GM21619 (cell line): ENCODE data around the gene AK2.
A peak's percentile ranks its signal among the peaks of the same experiment; 100 is the strongest.
"Not testable (repeated sequence)": the region's sequence is repeated elsewhere in the genome, so short reads cannot be mapped to it uniquely, and the experiment has no call there.

Experiments
- ATAC-seq: cut with Tn5 transposase; IDR thresholded peaks from one replicate; pipeline ENCODE4 v1.9.1; 2021; ENCODE audit not compliant: unreplicated experiment

AK2 gene

GRCh38 chr1:32977546-32978087 is 59.1 kb downstream of the AK2 start:
- ATAC-seq = no peak

- not testable (repeated sequence) for ATAC-seq
Measured at GRCh38 chr1:32975055-32975454, 61.6 kb downstream of the AK2 start.

GRCh38 chr1:32973458-32973857 is 63.2 kb downstream of the AK2 start:
- ATAC-seq = not testable (repeated sequence)

- ATAC-seq = no peak
Measured at GRCh38 chr1:32972814-32973428, 63.8 kb downstream of the AK2 start.

- ATAC-seq = no peak
Measured at GRCh38 chr1:32971576-32971975, 65.1 kb downstream of the AK2 start.

GRCh38 chr1:32971156-32971555 is 65.5 kb downstream of the AK2 start:
- no peak for ATAC-seq

GRCh38 chr1:32969566-32969965 is 67.1 kb downstream of the AK2 start:
- ATAC-seq = no peak

GRCh38 chr1:32967888-32968568 is 68.7 kb downstream of the AK2 start:
- ATAC-seq = no peak

GRCh38 chr1:32966900-32967299 is 69.8 kb downstream of the AK2 start:
- no peak for ATAC-seq

- ATAC-seq = no peak
Measured at GRCh38 chr1:32965251-32965747, 71.4 kb downstream of the AK2 start.

- ATAC-seq = peak; percentile 83
Measured at GRCh38 chr1:32964461-32965250, 72.0 kb downstream of the AK2 start, which contains the start of gene RNF19B. Gene RNF19B (minus strand): TSS chr1:32964809. CDS start chr1:32964685, 124 bp downstream.

GRCh38 chr1:32963746-32964460 is 72.8 kb downstream of the AK2 start:
- peak; percentile 24 for ATAC-seq

- ATAC-seq = peak; percentile 28
Measured at GRCh38 chr1:32962248-32962896, 74.3 kb downstream of the AK2 start.

- ATAC-seq = no peak
Measured at GRCh38 chr1:32960819-32961355, 75.8 kb downstream of the AK2 start.

GRCh38 chr1:32960342-32960741 is 76.3 kb downstream of the AK2 start:
- ATAC-seq = no peak

- ATAC-seq = no peak
Measured at GRCh38 chr1:32958827-32959226, 77.9 kb downstream of the AK2 start.
